GM12878 (cell line): ENCODE data around the gene KIF21B. TPM values are rescaled to one million over a fixed set of nuclear protein-coding genes. Genes with fewer than 3 reads are reported as not detected.
"Not testable (repeated sequence)": the region's sequence is repeated elsewhere in the genome, so short reads cannot be mapped to it uniquely, and the experiment has no call there.

Experiments used
- ATAC-seq: fragments of 200-7000 bp; cut with Tn5 transposase; 3 replicates; pipeline ENCODE4 v1.9.1; 2020; ENCODE audit warnings: mild to moderate bottlenecking, moderate library complexity
- BruUV-seq: library from RNA; stranded (reverse); fragments of 400-500 nt; replicated peaks from 2 replicates; lab custom pipeline; 2021; lab: Mats Ljungman, UMichigan
- CTCF ChIA-PET: fragments of 300-600 bp; sonication (Branson Sonifier 250); formaldehyde crosslinking; extraction: SDS; loops from one replicate; lab custom pipeline; 2021; ENCODE audit warnings: inconsistent platforms; lab: Yijun Ruan, JAX
- POLR2A ChIA-PET: fragments of 350-600 bp; formaldehyde crosslinking; extraction: SDS; loops from one replicate; lab custom pipeline; 2021; ENCODE audit warnings: inconsistent platforms; lab: Charles Lee
- RAD21 ChIA-PET: fragments of 300-600 bp; sonication (Branson Sonifier 250); formaldehyde crosslinking; loops from one replicate; lab custom pipeline; 2023; ENCODE audit warnings: antibody characterized with exemption; ENCODE audit not compliant: unreplicated experiment; lab: Charles Lee
- SMC1A ChIA-PET: fragments of 300-600 bp; sonication (Branson Sonifier 250); formaldehyde crosslinking; loops from one replicate; lab custom pipeline; 2023; ENCODE audit not compliant: unreplicated experiment, uncharacterized antibody; lab: Charles Lee
- DNase-seq: peaks from one replicate; pipeline ENCODE4 v3.0.0-alpha.2; 2011; ENCODE audit warnings: low read depth, low spot score
- FAIRE-seq: peaks from 3 replicates; lab custom pipeline; 2011; peaks lifted over from hg19 to GRCh38; lab: Jason Lieb, UNC
- H2AFZ ChIP-seq: 2 replicates; pipeline ENCODE4 v1.6.0; 2011; ENCODE audit warnings: low read depth, low read length, control low read depth; ENCODE audit not compliant: control insufficient read depth
- H3K27ac ChIP-seq: 2 replicates; pipeline ENCODE4 v1.5.1; 2011; ENCODE audit warnings: control low read depth; ENCODE audit not compliant: control insufficient read depth, insufficient read depth
- H3K27me3 ChIP-seq, 2 experiments: replicated peaks in 1 of 2; 2 replicates each; pipeline versions ENCODE4 v1.6.0 to v1.6.1; 2011; ENCODE audit warnings: low read length in 1 of 2; ENCODE audit not compliant: control insufficient read depth in 2 of 2, insufficient read depth in 2 of 2
- H3K36me3 ChIP-seq, 2 experiments: 2 replicates each; pipeline ENCODE4 v1.5.1; 2011; ENCODE audit warnings: low read length in 1 of 2; ENCODE audit not compliant: control insufficient read depth in 2 of 2, insufficient read depth in 2 of 2
- H3K4me1 ChIP-seq: 2 replicates; pipeline ENCODE4 v1.6.1; 2011; ENCODE audit warnings: mild to moderate bottlenecking, low read length, moderate library complexity, mixed read lengths; ENCODE audit not compliant: control insufficient read depth, insufficient read depth
- H3K4me2 ChIP-seq: 2 replicates; pipeline ENCODE4 v1.6.0; 2011; ENCODE audit warnings: control low read depth; ENCODE audit not compliant: control insufficient read depth, insufficient read depth
- H3K4me3 ChIP-seq: fragments of 200-600 bp; sonication (generic); 2 replicates; pipeline ENCODE4 v1.5.1; 2016
- H3K79me2 ChIP-seq: 2 replicates; pipeline ENCODE4 v1.6.0; 2011; ENCODE audit warnings: low read length; ENCODE audit not compliant: control insufficient read depth, insufficient read depth
- H3K9ac ChIP-seq: 2 replicates; pipeline ENCODE4 v1.8.0; 2011; ENCODE audit warnings: low read length, control low read depth, mixed read lengths; ENCODE audit not compliant: control insufficient read depth, insufficient read depth
- H3K9me3 ChIP-seq: replicated peaks from 3 replicates; pipeline ENCODE4 v1.5.1; 2011; ENCODE audit warnings: mild to moderate bottlenecking, low read length; ENCODE audit not compliant: control insufficient read depth, insufficient read depth
- H4K20me1 ChIP-seq: 2 replicates; pipeline ENCODE4 v1.6.0; 2011; ENCODE audit not compliant: control insufficient read depth, insufficient read depth
- ATF7 ChIP-seq: fragments of 450-650 bp; IDR thresholded peaks from 2 replicates; pipeline ENCODE4 v1.6.1; 2016; ENCODE audit warnings: low read depth, mild to moderate bottlenecking
- PAX5 ChIP-seq: IDR thresholded peaks from 2 replicates; pipeline ENCODE4 v1.6.1; 2011; ENCODE audit warnings: low read depth, low read length, borderline replicate concordance
- PML ChIP-seq: IDR thresholded peaks from 2 replicates; pipeline ENCODE4 v1.6.1; 2012; ENCODE audit warnings: low read length, inconsistent platforms
- RBBP5 ChIP-seq: fragments of 200-600 bp; sonication (generic); conservative IDR thresholded peaks from 2 replicates; pipeline ENCODE4 v1.6.1; 2016
- SMC3 ChIP-seq: IDR thresholded peaks from 2 replicates; pipeline ENCODE4 v1.6.1; 2011; ENCODE audit warnings: low read length, improper control_type of control experiment, borderline replicate concordance
- USF1 ChIP-seq: IDR thresholded peaks from 2 replicates; pipeline ENCODE4 v1.6.1; 2011; ENCODE audit warnings: borderline replicate concordance, low read depth, mild to moderate bottlenecking, moderate library complexity, mixed read lengths, low read length; ENCODE audit not compliant: insufficient read depth; ENCODE audit errors: extremely low read length
- ZNF622 ChIP-seq: fragments of 450-650 bp; IDR thresholded peaks from 2 replicates; pipeline ENCODE4 v1.6.1; 2017; ENCODE audit warnings: mild to moderate bottlenecking, inconsistent platforms
- WGBS: methylation state at CpG from one replicate; pipeline ENCODE4 v1.1.6; 2016; ENCODE audit warnings: low lambda C conversion rate; ENCODE audit not compliant: insufficient replicate concordance, insufficient coverage; ENCODE audit errors: missing lambda C conversion rate; 5-methylcytosine and 5-hydroxymethylcytosine counted together
- in situ Hi-C: fragments of 300-500 bp; cut with MboI; formaldehyde crosslinking; loops from 9 replicates; pipeline ENCODE4 v1.14.3; 2018; ENCODE audit warnings: mixed read lengths
- intact Hi-C: fragments of 100-400 bp; cut with micrococcal nuclease; formaldehyde crosslinking; loops from one replicate; pipeline ENCODE4 v1.14.2; 2022; ENCODE audit not compliant: unreplicated experiment
- polyA plus RNA-seq, 11 experiments: library from polyadenylated mRNA; depleted of rRNA in 4 of 11; unstranded in 6 of 11; stranded (reverse) in 5 of 11; fragments of >200 nt; fragmentation: Nextera tagmentation in 4 of 11; fragmentation: Illumina TruSeq in 1 of 11; extraction: Ambion mirVana in 4 of 11; extraction: Trizol in 1 of 11; gene quantifications; 1 replicate in 1 of 11; 2 replicates in 10 of 11; pipeline versions ENCODE4 v1.2.1 to v1.2.3, GENCODE V29; 2011 to 2016; ENCODE audit warnings: inconsistent platforms in 2 of 11, missing spikeins in 2 of 11, low read depth in 1 of 11
- total RNA-seq, 4 experiments: library from RNA; depleted of rRNA in 3 of 4; stranded (reverse); fragments of >200 nt in 3 of 4; fragmentation: Illumina TruSeq in 1 of 4; extraction: Trizol in 1 of 4; gene quantifications; 2 replicates each; pipeline versions ENCODE4 v1.2.1 to v1.2.3, GENCODE V29; 2013 to 2021
- TF ChIP-seq, protein P1 (sequence below): IDR thresholded peaks from 2 replicates; pipeline ENCODE4 v1.6.1; 2011; ENCODE audit warnings: low read depth, low read length, improper control_type of control experiment, borderline replicate concordance

The KIF21B gene
- total and polyA plus RNA-seq, 10 of the 15 experiments (the other 5 are each of a cell fraction or from before 2014, with no cell fraction given) = 2.3 to 47.7 (median 12.6) TPM

GRCh38 chr1:200935286-200935962, 88.1 kb downstream of the KIF21B start:
- H3K4me3 ChIP-seq, FAIRE-seq, H3K9ac ChIP-seq, H3K4me2 ChIP-seq, ATAC-seq, H3K27me3 ChIP-seq, H2AFZ ChIP-seq, H3K27ac ChIP-seq, RAD21 ChIA-PET, H3K79me2 ChIP-seq, POLR2A ChIA-PET, in situ Hi-C loops, DNase-seq, H3K36me3 ChIP-seq, H3K9me3 ChIP-seq, H4K20me1 ChIP-seq, BruUV-seq, intact Hi-C loops, H3K4me1 ChIP-seq: not testable (repeated sequence)
- ChIA-PET CTCF (interaction anchor here (0.6 to 1.2 kb wide), 2 partner anchors 40 to 168 kb away, joined by 3 read pairs; no protein-coding TSS in a partner anchor), SMC1A (interaction anchor here (1.0 kb wide), 1 partner anchor 313 kb away, joined by 4 read pairs; no protein-coding TSS in a partner anchor)
- 77% methylated on average over 18 of the region's 18 CpGs for WGBS

DNA sequence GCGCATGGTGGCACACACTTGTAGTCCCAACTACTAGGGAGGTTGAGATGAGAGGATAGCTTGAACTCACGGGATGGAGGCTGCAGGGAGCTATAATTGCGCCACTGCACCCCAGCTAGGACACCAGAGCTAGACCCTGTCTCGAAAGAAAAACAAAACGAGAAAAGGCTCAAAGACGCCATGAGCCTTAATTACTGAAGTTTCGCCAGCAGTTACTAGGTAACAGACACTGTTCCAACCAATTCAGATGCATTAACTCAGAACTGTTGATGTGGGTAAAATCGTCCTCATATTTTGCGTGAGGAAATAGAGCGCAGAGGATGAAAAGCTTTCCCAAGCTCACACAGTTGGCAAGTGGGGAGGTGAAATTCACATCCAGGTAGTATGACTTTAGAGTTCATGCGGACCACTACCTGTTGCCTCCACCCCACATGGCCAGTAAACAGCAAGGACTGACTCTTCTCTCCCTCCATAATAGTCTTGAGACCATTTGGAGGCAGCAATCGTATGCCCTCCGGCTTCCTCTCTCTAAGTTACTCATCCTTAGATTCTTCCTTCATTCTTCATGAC, 88.8 kb downstream of the KIF21B start:
- no peak overlapping the region for H3K4me3 ChIP-seq
- WGBS = 69% methylated on average over 13 of the region's 13 CpGs
- H3K4me1 ChIP-seq = no peaks in the 10 kb centered on the region
- ChIA-PET RAD21 (no interaction called here), CTCF (interaction anchor here (1.2 kb wide), 1 partner anchor 39 kb away, joined by 3 read pairs; no protein-coding TSS in a partner anchor), POLR2A (no interaction called here), SMC1A (interaction anchor here (1.0 kb wide), 1 partner anchor 313 kb away, joined by 4 read pairs; no protein-coding TSS in a partner anchor)
- DNase-seq (no peak), FAIRE-seq (no peak), ATAC-seq (no peak)
- no peaks in the 10 kb centered on the region for H3K36me3 ChIP-seq
- H3K9ac ChIP-seq = no peak overlapping the region
- H2AFZ ChIP-seq = no peak overlapping the region
- intact Hi-C loops = no loop called here
- no peak overlapping the region for H3K4me2 ChIP-seq
- no TSS peak for BruUV-seq
- H3K79me2 ChIP-seq = no peaks in the 10 kb centered on the region
- no peaks in the 10 kb centered on the region for H4K20me1 ChIP-seq
- 0 out of 4 replicates have a peak, but pooled peaks cover 0 to 3% of the 10 kb centered on the region in 2 experiments for H3K27me3 ChIP-seq
- in situ Hi-C loops = loop anchor here (5.0 kb wide), 1 partner anchor 33 kb away; no protein-coding TSS in a partner anchor
- H3K27ac ChIP-seq = no peak overlapping the region
- peaks cover 6% of the 10 kb centered on the region; the same call in 1 of the 3 replicates for H3K9me3 ChIP-seq
- TF ChIP-seq USF1 (no peak), PAX5 (no peak), SMC3 (no peak), ZNF622 (no peak), ATF7 (no peak), PML (no peak), RBBP5 (no peak)
- TF ChIP-seq, protein P1, sequence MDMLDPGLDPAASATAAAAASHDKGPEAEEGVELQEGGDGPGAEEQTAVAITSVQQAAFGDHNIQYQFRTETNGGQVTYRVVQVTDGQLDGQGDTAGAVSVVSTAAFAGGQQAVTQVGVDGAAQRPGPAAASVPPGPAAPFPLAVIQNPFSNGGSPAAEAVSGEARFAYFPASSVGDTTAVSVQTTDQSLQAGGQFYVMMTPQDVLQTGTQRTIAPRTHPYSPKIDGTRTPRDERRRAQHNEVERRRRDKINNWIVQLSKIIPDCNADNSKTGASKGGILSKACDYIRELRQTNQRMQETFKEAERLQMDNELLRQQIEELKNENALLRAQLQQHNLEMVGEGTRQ = no peak
